ENCODE data around the gene SLC25A26.

The SLC25A26 gene

GRCh38 chr3:66322436-66322835 is 101.6 kb downstream of the SLC25A26 start:
- H3K27ac ChIP-seq: peak overlapping the region; percentile 72
- DNase-seq (ENCODE audit: low read depth, low spot score): no peak
- H3K4me3 ChIP-seq: 0 out of 2 replicates have a peak overlapping the region, but pooled peaks have one; percentile 3
- no peaks in the 10 kb centered on the region for H3K9me3 ChIP-seq (ENCODE audit: low read depth, low read length)
- TF ChIP-seq FOXP2 (optimal IDR thresholded peaks at IDR 0.05; ENCODE audit: control extremely low read depth, extremely low read length, insufficient read depth) (no peak), EZH2 (IDR thresholded peaks at IDR 0.05) (no peak), POLR2AphosphoS5 (IDR thresholded peaks at IDR 0.05; ENCODE audit: borderline replicate concordance, low read depth, low read length) (no peak)
- peak overlapping the region; percentile 15 for H3K9ac ChIP-seq (ENCODE audit: insufficient read length)
- H3K36me3 ChIP-seq (ENCODE audit: insufficient read depth, low read length): no peaks in the 10 kb centered on the region

- H3K4me3 ChIP-seq: no peak overlapping the region
- no peak overlapping the region for H3K9ac ChIP-seq (ENCODE audit: insufficient read length)
- TF ChIP-seq EZH2 (IDR thresholded peaks at IDR 0.05) (no peak), POLR2AphosphoS5 (IDR thresholded peaks at IDR 0.05; ENCODE audit: borderline replicate concordance, low read depth, low read length) (no peak), FOXP2 (optimal IDR thresholded peaks at IDR 0.05; ENCODE audit: control extremely low read depth, extremely low read length, insufficient read depth) (no peak)
- no peaks in the 10 kb centered on the region for H3K36me3 ChIP-seq (ENCODE audit: insufficient read depth, low read length)
- no peak overlapping the region for H3K27ac ChIP-seq
- no peaks in the 10 kb centered on the region for H3K9me3 ChIP-seq (ENCODE audit: low read depth, low read length)
- no peak for DNase-seq (ENCODE audit: low read depth, low spot score)
These were observed 105.5 kb downstream of the SLC25A26 start for GRCh38 chr3:66326340-66326739.

GRCh38 chr3:66335671-66336070 is 114.9 kb downstream of the SLC25A26 start:
- Histone ChIP-seq H3K9ac (ENCODE audit: insufficient read length) (peak overlapping the region; percentile 22), H3K27ac (peak overlapping the region; percentile 95), H3K36me3 (ENCODE audit: insufficient read depth, low read length) (no peaks in the 10 kb centered on the region), H3K4me3 (no peak overlapping the region), H3K9me3 (ENCODE audit: low read depth, low read length) (no peaks in the 10 kb centered on the region)
- no peak for DNase-seq (ENCODE audit: low read depth, low spot score)
- TF ChIP-seq FOXP2 (optimal IDR thresholded peaks at IDR 0.05; ENCODE audit: control extremely low read depth, extremely low read length, insufficient read depth): no peak

- TF ChIP-seq EZH2 (IDR thresholded peaks at IDR 0.05): no peak
- no peak for TF ChIP-seq POLR2AphosphoS5 (IDR thresholded peaks at IDR 0.05; ENCODE audit: borderline replicate concordance, low read depth, low read length)
- no peak for TF ChIP-seq FOXP2 (optimal IDR thresholded peaks at IDR 0.05; ENCODE audit: control extremely low read depth, extremely low read length, insufficient read depth)
- Histone ChIP-seq H3K4me3 (peak overlapping the region; percentile 67), H3K36me3 (ENCODE audit: insufficient read depth, low read length) (no peaks in the 10 kb centered on the region), H3K9ac (ENCODE audit: insufficient read length) (peak overlapping the region; percentile 57), H3K27ac (peak overlapping the region; percentile 95), H3K9me3 (ENCODE audit: low read depth, low read length) (no peaks in the 10 kb centered on the region)
- DNase-seq (ENCODE audit: low read depth, low spot score): peak; percentile 26
These were observed 115.5 kb downstream of the SLC25A26 start for GRCh38 chr3:66336333-66336766.

- no peaks in the 10 kb centered on the region for H3K9me3 ChIP-seq (ENCODE audit: low read depth, low read length)
- no peak for DNase-seq (ENCODE audit: low read depth, low spot score)
- H3K4me3 ChIP-seq: no peak overlapping the region
- TF ChIP-seq EZH2 (IDR thresholded peaks at IDR 0.05): no peak
- no peak for TF ChIP-seq POLR2AphosphoS5 (IDR thresholded peaks at IDR 0.05; ENCODE audit: borderline replicate concordance, low read depth, low read length)
- TF ChIP-seq FOXP2 (optimal IDR thresholded peaks at IDR 0.05; ENCODE audit: control extremely low read depth, extremely low read length, insufficient read depth): no peak
- no peak overlapping the region for H3K27ac ChIP-seq
- H3K36me3 ChIP-seq (ENCODE audit: insufficient read depth, low read length): no peaks in the 10 kb centered on the region
- H3K9ac ChIP-seq (ENCODE audit: insufficient read length): no peak overlapping the region
These were observed 118.1 kb downstream of the SLC25A26 start for GRCh38 chr3:66338927-66339326.

GRCh38 chr3:66342717-66343356 is 122.0 kb downstream of the SLC25A26 start:
- Histone ChIP-seq H3K4me3 (no peak overlapping the region), H3K9me3 (ENCODE audit: low read depth, low read length) (no peaks in the 10 kb centered on the region), H3K27ac (peak overlapping the region; percentile 83), H3K9ac (ENCODE audit: insufficient read length) (peak overlapping the region; percentile 32), H3K36me3 (ENCODE audit: insufficient read depth, low read length) (no peaks in the 10 kb centered on the region)
- TF ChIP-seq POLR2AphosphoS5 (IDR thresholded peaks at IDR 0.05; ENCODE audit: borderline replicate concordance, low read depth, low read length) (no peak), FOXP2 (optimal IDR thresholded peaks at IDR 0.05; ENCODE audit: control extremely low read depth, extremely low read length, insufficient read depth) (no peak), EZH2 (IDR thresholded peaks at IDR 0.05) (no peak)
- no peak for DNase-seq (ENCODE audit: low read depth, low spot score)

- Histone ChIP-seq H3K36me3 (ENCODE audit: insufficient read depth, low read length) (no peaks in the 10 kb centered on the region), H3K4me3 (peak overlapping the region; percentile 62), H3K9ac (ENCODE audit: insufficient read length) (no peak overlapping the region), H3K9me3 (ENCODE audit: low read depth, low read length) (no peaks in the 10 kb centered on the region), H3K27ac (peak overlapping the region; percentile 82)
- TF ChIP-seq EZH2 (IDR thresholded peaks at IDR 0.05) (no peak), FOXP2 (optimal IDR thresholded peaks at IDR 0.05; ENCODE audit: control extremely low read depth, extremely low read length, insufficient read depth) (no peak), POLR2AphosphoS5 (IDR thresholded peaks at IDR 0.05; ENCODE audit: borderline replicate concordance, low read depth, low read length) (no peak)
- DNase-seq (ENCODE audit: low read depth, low spot score): no peak
These were observed 123.6 kb downstream of the SLC25A26 start for GRCh38 chr3:66344391-66344811.

GRCh38 chr3:66344848-66345578 is 124.2 kb downstream of the SLC25A26 start:
- peak overlapping the region; percentile 82 for H3K27ac ChIP-seq
- H3K9me3 ChIP-seq (ENCODE audit: low read depth, low read length): no peaks in the 10 kb centered on the region
- peak; percentile 73 for DNase-seq (ENCODE audit: low read depth, low spot score)
- peak overlapping the region; percentile 9 for H3K9ac ChIP-seq (ENCODE audit: insufficient read length)
- H3K36me3 ChIP-seq (ENCODE audit: insufficient read depth, low read length): no peaks in the 10 kb centered on the region
- peak overlapping the region; percentile 62 for H3K4me3 ChIP-seq
- TF ChIP-seq FOXP2 (optimal IDR thresholded peaks at IDR 0.05; ENCODE audit: control extremely low read depth, extremely low read length, insufficient read depth): no peak
- TF ChIP-seq POLR2AphosphoS5 (IDR thresholded peaks at IDR 0.05; ENCODE audit: borderline replicate concordance, low read depth, low read length): no peak
- TF ChIP-seq EZH2 (IDR thresholded peaks at IDR 0.05): no peak
